HG02981 (cell line): ENCODE data around the gene PTPRE.
A peak's percentile ranks its signal among the peaks of the same experiment; 100 is the strongest.

Source experiments
- ATAC-seq: cut with Tn5 transposase; IDR thresholded peaks from one replicate; pipeline ENCODE4 v1.9.1; 2021; ENCODE audit warnings: mild to moderate bottlenecking, moderate library complexity; ENCODE audit not compliant: unreplicated experiment

The PTPRE gene

DNA sequence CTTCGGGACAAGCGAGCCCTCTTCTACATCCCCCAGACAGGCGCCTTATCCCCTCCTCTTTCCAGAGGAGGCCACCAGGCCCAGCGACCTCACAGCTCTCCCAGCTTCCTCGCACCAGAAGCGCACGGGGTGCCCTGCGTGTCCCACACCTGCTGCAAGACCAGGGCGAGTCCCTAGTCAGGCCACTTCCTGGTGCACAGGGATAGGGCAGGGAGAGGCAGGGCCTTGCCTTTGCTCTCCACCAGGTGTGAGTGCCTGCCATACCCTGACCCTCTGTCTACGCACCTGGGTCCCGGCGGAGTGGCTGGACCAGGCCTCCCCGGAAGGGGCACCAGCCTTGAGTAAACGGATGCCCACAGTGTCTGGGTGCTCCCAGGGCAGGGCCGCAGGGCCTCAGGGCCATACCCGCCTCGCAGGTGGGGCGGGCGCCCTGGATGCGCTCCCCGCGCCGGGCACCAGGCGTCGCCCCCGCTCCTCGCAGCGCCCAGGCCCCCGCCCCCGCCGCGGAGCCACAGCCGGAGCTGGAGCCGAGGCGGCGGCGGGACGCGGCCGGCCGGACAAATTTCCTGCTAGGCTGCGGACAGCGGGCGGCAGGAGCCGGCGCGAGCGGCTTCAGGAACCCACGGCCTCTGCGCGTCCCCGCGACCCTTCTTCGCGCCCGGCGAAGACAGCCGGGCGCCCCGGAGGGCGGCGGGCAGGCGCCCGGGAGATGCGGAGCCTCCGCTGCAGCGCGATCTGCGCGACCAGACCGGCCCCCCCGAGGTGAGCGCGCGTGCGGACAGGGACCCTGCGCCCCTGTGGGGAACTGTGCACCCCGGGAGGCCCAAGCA is at the start of gene PTPRE:
Gene PTPRE, plus strand, starts transcription at position 556 of the 830 bp plus-strand sequence. CDS start 133,779 bp downstream, outside the sequence.
- peak; percentile 93 for ATAC-seq

DNA sequence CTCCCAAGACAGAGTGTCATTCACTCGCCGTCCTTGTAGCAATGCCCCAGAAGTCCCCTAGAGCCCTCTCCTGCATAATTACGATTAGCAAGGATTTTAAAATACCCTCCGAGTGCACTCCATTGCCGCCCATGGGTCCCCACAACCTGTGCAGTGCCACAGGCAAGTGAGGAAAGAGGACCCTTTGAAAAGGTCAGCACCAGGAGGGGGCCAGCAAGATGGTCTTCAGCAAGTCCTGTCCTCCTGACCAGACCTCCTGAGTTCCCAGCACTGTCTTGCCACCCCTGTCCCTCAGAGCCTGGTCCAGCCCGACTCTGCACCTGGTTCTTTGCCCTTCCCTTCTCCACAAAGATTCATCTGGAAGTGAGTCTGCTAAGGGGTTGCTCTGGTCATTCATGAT is 46.3 kb upstream of the PTPRE start:
- ATAC-seq, result no peak

DNA sequence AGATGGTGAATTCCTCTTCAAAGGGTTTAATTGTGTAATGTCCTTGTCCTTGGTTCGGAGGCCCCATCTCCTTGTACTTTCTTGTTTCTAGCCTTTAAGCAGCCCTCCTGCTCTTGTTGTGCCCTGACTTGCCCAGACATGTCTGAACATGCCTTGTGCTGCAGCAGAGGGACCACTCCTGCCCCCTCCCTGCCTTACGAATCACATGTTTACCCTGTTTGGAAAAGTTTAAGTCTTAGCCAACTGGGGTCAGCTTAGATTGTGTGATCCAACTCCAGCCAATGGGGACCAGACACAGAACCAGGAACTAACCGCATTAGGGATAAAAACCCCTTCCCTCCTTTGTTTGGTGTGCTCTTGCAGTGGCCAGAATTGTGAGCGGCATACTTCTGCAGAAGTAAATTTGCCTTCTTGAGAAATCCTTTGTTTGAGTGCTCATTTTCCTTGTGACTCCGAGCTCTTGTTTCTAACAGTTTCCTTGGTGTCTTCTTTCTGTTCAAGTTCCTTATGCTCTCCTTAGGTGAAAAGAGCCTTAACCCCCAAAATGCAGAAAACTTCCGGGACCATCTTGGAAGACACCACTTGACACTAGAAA is 43.6 kb upstream of the PTPRE start:
- no peak for ATAC-seq

- ATAC-seq, result no peak
Measured at GRCh38 chr10:127866276-127867013, 40.5 kb upstream of the PTPRE start.

DNA sequence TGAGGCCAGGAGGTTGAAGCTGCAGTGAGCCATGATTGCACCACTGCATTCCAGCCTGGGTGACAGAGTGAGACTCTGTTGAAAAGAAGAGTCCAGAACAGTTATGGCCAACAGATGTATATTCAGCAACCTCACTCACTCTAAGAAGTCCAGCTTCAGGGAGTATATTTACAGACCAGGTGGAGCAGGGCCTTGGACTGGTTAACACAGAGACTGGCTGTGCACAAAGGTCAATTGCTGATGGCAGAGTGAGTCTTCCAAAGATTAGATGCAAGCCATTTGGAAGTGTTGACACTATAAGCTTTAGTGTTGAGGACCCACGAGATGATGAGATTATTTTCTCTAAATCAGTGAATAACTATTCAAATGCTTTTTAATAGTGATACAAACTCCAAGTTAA is 39.1 kb upstream of the PTPRE start:
- ATAC-seq, result no peak

DNA sequence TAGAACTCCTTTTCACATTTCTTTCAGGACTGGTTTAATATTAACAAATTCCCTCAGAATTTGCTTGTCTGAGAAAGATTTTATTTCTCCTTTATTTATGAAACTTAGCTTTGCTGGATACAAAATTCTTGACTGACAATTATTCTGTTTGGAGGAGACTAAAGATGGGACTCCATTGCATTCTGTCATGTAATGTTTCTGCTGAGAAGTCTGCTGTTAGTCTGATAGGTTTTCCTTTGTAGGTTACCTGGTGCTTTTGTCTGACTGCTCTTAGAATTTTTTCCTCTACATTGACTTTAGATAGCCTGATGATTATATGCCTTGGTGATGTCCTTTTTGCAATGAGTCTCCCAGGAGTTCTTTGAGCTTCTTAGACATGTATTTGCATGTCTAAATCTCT is 37.6 kb upstream of the PTPRE start:
- no peak for ATAC-seq

DNA sequence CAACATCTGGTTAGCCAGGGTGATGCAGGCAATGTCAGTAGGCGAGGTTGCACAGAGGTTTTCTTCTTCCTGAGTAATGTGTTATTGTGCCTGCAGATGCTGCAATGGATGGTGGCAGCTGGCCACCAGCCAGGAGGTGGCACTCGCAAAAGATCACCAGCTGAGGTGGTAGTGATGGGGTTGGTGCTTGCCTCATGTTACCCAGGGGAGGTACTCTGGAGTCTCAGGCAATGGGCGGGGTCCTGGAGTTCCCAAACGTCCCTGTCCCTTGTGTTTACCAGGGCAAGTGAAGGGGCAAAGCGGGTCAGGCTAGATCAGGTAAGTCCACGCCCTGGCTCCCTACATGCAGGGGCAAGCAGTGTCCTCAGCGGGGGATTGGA is 35.3 kb upstream of the PTPRE start:
- ATAC-seq, result no peak

- no peak for ATAC-seq
Measured at GRCh38 chr10:127872011-127872761, 34.7 kb upstream of the PTPRE start.

GRCh38 chr10:127872871-127873600 is 33.9 kb upstream of the PTPRE start:
- ATAC-seq, result no peak

DNA sequence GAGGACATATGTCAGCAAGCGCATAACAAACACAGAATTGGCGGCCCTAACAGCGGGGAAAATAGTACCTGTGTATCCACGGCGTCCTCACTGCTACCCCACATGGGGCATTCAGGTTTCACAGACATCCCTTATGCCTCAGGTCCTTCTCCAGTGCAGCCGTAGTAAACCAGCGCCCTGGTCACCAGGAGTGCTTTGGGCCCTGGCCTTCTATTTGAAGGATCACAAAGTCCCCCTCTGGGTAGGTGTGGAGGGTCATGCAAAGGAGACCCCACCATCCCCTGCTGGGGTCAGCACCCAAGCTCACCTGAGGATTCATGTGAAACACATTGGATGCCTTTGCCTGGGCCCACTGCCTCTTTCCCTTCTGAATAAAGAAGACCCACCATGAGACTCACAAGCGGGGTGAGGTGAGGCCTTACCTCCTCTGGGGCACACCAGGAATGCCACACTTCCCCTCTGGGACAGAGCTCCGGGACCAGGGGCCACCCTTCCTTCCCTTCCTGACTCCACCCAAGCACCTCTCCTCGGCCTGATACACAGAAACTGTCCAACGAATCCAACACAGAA is 32.9 kb upstream of the PTPRE start:
- ATAC-seq, result no peak

GRCh38 chr10:127874671-127875448 is 32.0 kb upstream of the PTPRE start:
- no peak for ATAC-seq

DNA sequence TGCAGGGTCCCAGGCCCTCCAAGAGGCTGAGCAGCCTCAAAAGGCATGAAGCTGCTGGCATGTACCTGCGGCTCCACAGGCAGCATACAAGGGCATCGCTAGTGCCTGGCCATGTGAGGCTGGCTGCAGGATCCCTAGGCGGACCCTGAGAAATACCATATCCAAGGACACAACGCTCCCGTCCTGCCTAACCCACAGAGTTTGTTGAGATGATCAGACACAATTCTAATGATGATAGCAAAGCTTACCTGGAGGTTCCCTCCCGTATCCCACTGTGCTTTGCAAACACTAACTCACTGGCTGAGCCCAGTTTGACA is 31.5 kb upstream of the PTPRE start:
- no peak for ATAC-seq

- no peak for ATAC-seq
Measured at GRCh38 chr10:127875916-127876315, 31.0 kb upstream of the PTPRE start.

- ATAC-seq, result no peak
Measured at GRCh38 chr10:127877116-127877515, 29.8 kb upstream of the PTPRE start.

DNA sequence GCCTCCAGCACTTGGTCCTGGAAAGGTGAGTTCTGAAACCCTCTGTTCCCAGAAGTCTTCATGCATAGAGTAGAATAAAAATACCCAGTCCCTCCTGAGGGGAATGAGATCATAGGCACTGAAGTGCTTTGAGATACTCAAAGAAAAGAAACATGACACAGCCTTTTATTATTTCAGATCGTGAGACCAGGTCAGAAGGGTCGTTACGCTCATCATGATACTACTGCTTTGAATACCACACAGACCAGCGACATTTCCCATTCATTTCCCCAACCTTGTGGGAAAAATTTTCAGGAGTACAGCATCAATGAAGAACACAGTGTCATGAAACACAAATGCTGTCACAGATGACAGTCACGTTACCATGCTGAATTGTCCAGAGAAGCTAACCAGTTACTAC is 29.2 kb upstream of the PTPRE start:
- no peak for ATAC-seq

DNA sequence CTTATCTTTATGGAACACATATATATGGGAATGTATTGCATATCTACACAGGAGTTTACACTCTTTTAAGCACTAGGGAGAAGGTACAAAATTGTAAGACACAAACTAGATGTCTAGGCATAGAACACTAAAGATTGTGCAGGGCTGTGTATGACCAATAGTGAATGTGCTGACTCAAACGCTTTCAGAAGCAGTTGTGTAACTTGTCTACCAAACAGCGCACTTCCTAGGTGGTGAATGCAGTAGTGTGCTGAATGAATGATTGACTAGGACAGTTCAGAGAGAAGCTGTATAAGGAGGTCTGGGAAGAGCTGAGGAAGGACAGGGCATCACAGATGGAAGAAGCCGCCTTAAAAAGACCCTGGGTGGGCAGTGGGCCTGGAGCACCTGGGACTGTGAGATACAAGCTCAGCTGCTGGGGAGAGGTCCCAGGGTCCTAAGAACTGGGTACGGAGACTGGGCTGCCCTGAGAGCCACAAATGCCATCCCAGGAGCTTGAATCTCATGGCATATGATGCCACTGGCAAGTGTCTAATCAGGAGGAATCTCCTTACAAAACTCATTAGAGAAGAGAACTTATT is 28.3 kb upstream of the PTPRE start:
- no peak for ATAC-seq

DNA sequence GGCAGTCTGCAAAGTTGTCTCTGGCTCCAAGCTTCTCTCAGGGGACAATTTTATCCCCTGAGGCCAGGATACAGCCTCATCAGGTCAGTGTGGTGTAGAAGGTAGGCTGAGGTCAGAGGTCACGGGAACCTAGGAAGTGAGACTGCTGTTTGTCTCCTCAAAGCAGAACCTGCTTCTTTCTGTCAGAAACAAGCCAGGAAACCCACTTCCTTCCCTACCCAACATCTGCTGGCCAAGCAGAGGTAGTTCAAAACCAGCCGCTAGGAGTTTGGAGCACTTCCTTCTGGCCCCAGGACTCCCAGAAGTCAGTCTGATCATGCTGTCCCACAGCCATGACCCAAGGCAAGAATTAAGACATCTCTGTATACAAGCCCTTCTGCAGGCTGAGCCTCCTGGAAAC is 26.3 kb upstream of the PTPRE start:
- no peak for ATAC-seq

- no peak for ATAC-seq
Measured at GRCh38 chr10:127881262-127881661, 25.6 kb upstream of the PTPRE start.

GRCh38 chr10:127882391-127882790 is 24.5 kb upstream of the PTPRE start:
- no peak for ATAC-seq
